GM12891 (cell line): ENCODE measurements around the gene KCNIP4.

Experiments used
- POLR2A ChIP-seq: IDR thresholded peaks from 2 replicates; pipeline ENCODE4 v1.6.1; 2011; ENCODE audit warnings: low read depth, low read length, control low read depth
- POLR2AphosphoS5 ChIP-seq: IDR thresholded peaks from 2 replicates; pipeline ENCODE4 v1.6.1; 2011; ENCODE audit warnings: low read depth, low read length, control low read depth

GRCh38 chr4:21005647-21006046 lies 942.9 kb downstream of the KCNIP4 start:
- no peak for TF ChIP-seq POLR2A
- no peak for TF ChIP-seq POLR2AphosphoS5
